Nucleus accumbens (tissue), 56 donors: Measurements from ENCODE around the gene TKTL1.

Experiments used
- DNase-seq, 56 donors: peaks; one replicate each; lab custom pipeline; 2025; lab: John Stamatoyannopoulos, UW

The TKTL1 gene

DNA sequence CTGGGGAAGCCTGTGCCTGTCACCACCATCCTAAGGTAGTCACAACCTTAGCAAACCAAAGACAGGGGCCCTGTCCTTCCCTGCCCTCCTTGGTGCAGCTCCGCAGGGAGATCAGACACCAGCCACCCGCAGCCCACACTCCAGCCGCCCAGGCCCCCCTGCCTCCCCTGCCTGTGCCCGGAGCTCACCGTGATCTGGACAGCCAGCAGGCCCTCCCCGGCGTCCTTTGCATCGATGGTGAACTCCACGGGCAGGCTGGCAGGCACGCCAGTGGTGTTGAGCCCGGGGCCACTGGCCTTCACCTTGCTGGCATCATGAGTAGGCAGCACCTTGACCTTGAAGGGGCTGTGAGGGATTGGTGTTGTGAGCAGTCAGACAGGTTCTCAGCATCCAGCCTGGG is 62.4 kb downstream of the TKTL1 start:
- DNase-seq = no peak

DNA sequence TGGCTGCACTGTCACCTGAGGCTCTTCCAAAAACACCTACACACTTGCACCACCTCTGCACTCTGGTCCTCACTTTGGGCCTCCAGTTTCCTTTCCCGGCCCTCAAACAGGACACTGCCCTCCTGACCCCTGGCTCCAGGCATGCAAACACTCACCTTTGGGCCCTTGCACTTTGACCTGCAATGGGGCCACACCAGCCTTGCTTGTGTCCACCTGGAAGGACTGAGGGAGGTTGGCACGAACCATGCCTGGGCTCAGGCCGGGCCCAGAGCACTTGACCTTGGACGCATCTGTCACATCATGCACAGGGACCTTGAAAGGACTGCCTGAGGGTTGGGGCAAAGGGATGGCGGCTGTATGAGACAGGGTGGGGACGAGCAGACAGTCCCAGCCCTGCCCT is 63.2 kb downstream of the TKTL1 start:
- DNase-seq = no peak

DNA sequence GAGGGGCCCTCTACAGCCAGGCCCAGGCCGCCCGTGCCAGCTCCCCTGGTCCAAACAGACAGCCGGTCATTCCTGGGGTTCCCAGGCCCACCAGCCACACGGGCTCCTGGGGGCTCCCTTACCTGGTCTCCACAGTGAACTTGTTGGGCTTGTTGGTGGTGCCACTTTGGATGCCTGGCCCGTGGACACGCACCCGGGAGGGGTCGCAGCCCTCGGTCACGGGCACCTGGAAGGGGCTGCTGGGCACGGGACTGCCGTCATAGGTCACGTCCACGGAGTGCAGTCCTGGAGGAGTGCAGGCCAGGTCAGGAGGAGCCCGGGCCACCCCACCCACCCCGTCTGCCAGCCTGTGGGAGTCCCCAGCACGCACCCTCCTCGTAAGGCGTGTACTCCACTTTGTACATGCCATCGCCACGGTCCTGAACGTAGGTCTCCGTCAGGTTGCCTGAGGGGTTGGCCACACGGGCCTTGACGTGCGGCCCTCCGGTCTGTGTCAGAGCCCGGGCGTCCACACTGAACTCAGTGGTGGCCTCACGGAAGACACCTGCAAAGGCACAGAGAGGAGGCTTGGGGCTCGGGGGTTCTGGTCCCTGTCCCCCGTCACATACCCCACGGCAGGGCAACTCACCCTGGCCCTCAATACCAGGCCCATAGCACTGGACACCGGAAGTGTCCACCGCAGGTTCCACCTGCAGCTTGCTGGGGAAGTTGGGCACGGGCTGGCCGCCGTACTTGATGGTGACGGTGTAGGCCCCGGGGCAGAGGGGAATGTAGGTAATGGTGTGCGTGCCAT is 64.0 kb downstream of the TKTL1 start:
- DNase-seq = no peak

DNA sequence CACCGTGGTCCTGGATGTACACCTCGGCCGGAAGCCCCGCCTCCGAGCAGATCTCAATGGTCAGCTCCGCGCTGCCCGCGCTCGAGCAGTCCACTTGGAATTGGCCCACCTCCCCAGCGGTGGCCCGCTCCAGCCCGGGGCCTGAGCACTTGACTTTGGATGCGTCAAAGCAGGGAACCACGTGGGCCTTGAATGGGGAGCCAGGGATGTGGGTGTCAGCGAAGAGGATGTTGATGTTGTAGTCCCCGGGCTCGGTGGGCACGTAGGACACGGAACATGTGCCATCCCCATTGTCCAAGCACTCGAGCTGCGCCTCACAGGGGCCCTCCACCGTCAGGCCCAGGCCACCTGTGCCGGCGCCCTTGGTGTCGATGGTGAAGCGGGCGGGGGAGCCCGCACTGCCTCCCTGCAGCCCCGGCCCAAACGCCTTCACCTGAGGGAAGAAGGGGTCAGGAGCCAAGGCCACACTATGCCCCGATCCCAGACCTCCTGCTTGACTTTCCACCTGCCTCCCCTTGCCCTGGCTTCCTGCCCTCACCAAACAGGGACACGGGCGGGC is 64.6 kb downstream of the TKTL1 start:
- DNase-seq = no peak

DNA sequence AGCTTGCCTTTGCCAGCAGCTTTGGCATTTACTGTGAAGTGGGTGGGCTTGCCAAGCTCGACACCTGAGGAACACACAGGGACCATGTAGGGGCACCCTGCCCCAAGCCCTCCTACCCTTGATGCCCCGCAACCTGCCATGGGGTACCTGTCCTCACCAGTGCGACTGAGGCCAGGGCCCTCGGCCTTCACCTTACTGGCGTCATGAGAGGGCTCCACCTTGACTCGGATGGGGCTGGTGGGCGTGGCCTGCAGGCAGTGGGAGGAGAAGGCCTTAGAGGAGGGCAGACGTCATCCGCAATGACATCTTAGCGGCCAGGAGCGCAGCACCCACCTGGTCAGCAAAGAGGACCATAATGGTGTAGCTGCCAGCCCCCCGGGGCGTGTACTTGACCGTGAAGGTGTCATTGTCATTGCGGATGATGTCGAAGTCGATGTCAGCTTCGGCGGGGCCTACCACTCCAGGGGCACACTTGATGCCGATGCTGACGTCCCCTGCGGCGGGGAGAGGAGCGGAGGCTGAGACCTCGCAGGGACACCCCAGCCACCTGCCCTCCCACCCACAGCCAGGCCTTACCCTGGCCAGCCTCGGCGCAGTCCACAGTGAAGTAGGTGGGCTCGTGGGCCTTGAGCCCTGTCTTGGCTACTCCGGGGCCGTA is 66.6 kb downstream of the TKTL1 start:
- no peak for DNase-seq

DNA sequence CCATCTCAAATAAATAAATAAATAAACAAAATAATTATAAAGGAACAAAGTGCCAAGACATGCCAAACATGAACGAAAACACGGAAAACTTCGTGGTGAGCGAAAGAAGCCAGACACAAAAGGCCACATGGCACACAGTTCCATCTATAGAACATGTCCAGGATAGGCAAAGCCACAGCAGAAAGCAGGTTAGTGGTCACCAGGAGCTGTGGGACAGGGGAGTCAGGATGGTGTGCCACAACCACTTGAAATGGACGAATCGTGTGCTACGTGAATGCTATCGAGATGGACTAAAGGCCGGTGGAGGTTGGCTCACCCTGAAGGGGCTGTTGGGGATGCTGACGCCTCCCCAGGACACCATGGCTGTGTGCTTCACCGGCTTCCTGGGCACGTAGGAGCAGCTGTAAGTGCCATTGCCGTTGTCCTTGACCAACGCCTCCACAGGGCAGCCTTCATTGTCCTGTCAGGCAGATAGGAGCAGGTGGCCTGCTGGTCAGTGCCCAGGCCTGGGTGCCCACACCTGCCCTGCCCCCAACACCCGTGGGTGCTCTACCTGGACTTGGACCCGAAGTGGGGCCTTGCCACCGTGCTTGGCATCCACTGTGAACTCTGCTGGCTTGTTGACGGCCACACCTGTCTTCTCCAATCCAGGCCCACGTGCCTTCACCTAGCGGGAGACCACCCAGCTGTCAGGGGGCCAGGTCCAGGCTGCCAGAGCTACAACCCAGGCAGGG is 68.3 kb downstream of the TKTL1 start:
- no peak for DNase-seq

DNA sequence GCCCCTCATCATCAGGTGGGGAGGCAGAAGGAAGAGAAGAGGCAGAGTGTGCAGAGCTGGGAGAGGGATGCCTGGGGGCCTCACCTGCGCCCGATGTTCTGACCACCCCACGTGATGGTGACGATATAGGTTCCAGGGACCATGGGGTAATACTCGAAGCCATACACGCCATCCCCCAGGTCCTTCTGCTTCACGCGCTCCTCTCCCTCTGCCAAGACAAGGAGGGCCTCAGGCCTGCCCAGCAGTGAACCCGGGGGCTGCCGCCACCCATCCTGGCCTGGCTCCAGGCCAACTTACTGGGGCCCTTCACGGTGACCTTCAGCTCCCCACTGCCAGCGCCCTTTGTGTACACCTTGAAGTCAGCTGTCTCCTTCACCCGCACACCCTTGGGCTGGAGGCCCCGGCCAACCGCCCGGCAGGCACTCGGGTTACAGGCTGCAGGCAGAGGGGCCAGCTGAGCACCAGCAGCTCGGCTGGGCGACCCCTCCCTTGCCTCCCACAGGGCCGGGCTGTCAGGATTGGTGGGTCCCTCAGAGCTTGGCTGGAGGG is 69.5 kb downstream of the TKTL1 start:
- DNase-seq = no peak

DNA sequence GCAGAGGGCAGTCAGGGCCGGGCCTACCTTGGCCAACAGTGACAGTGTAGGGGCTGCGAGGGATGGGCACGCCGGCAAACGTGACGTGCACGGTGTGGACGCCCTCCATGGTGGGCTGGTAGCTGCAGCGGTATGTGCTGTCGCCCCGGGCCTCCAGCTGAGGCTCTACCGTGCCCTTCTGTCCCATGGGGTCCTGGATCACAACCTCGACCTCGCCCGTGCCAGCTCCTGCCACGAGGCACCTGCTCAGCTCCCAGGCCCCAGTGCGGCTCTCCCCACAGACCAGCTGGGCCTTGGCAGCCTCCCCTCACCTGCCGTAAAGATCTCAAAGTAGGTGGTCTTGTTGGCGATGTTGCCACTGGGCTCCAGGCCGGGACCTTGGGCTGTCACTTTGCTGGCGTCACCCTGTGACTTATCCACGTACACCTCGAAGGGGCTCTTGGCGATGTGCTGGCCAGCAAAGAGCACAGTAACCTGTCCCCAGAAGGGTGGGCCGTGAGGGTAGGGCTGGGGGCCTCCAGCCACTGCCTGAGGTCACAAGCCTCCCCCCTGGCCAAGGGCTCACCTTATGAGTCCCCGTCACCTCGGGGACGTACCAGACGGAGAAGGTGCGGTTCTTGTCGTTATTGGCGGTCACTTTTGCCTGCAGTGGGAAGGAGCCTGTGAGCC is 70.5 kb downstream of the TKTL1 start:
- DNase-seq = no peak

DNA sequence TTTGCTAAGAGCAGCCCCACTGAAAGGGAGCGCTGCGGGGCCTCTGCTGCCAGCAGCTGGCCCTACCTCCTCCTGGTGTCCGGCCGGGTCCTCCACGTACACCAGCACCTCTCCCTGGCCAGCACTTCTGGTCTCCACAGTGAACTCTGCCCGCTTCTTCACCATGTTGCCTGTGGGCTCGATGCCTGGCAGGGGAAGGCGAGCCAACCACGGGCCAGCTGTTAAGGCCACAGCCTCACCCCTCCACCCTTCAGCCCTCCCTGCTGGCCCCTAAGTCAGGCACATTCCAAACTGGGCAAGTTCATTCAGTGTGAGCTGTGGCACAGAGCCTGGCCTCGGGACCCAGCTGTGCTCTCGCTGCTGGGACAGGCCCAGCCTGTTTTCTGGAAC is 71.1 kb downstream of the TKTL1 start:
- peak in 34 of 56 donors; percentile 1 to 66 (median 31) for DNase-seq

DNA sequence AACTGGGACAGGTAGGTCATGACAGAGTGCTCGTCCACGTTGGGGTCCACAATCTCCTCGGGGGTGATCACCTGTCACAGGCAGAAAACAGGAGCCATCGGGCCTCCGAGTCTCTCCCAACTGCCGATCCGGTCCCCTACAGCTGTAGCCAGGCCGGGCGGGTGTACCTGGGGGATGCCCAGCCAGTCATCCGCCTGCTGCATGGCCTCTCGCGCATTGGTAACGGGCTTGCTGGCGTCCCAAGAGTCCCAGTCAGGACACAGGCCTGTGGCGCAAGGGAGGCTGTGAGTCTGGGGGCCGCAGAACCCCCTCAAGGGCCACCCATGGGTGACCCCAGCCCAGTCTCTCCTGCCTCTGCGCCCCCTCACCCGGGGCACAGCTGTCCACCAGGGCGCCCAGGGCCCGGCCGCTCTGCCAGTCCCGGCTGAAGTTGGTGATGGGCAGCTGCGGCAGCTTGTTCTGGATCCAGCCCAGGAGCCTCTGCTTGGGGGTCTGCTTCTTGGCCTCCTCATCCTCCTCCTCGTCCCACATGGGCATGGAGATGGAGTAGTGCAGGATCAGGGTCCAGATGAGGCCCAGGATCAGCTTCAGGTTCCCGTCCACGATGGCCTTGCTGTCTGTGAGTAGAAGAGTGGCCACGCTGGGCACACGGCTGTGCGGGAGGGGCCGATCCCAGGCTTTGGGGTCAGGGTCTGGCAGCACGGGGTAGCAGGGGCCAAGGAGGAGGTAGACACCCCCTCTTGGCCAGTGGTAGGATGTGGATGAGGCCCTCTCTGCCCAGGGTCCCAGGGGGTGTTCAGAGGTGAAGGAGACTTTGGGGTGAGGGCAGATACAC is 72.1 kb downstream of the TKTL1 start:
- no peak for DNase-seq

DNA sequence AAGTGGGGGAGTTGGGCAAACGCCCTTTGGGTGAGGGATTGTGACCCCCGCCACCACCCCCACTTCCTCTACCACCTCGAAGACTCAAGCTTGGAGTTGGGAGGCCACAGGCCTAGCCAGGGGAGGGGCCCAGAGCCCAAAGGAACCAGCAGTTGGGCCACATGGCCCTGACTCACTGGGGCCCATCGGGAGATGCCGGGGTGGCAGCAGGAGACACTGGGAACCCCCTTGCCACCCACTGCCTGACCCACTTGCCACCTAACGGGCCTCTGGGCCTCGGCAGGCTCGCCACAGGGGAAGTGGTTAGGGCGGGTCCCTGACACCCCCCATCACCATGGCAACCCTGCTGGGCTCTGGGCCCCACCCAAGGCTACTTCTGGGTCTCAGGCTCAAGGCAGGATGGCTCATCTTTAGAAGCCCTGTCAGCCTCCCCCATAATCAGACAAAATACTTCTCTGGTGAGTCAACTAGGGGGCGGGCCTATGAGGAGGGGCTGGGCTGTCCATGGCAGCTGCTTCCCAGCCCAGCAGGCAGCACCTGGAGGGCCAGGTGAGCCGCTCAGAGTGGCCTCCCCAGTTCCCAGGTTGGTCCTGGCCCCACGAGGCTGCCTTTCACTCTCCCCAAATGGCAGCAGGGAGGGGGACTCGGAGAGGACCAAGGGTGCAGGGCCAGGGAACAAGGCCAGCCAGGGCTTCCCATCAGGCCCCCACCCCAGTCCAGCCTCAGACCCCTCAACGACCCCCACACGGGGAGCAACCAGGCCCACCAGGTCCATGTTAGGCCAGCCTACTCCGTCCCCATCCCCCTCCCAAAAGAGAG is 73.2 kb downstream of the TKTL1 start:
- DNase-seq = peak in 5 of 56 donors; percentile 3 to 59 (median 13)

DNA sequence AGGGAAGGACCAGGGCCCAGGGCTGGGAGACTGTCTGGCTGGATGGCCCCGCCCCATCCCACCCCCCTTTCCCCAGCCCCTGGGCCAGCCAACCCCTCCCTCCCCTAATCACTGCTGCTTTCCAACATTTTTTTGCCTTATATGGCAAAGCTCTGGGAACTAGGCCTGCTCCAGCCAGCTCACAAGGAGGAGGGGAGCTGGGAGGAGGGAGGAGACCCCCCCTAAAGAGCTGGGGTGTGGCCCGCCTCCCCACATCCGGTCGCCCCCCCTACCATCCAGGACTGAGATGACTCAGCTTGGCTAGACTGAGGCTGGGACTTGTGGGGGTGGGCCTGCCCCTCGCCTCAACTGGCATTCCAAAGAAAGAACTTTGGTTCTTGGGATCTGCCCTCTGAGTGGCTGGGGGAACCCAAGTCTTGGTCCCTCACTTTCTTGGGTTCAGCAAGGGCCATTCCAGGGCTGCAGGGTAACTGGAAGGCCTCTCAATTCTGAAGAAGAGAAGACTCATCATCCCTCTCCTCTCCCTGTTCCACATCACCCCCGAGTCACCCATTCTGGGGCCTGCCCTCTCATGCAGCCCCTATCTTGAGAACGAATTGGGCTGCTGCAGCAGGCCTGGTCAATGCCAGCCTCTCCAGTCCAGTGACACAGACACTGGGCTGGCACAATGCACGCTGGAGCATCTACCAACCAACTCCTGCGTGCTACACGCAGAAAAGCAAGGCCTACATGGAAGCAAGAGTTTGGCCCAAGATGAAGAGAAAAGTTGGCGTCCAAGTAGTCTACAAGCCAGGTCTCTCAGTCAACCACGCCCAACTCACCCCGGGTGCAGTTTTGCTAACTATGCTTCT is 74.1 kb downstream of the TKTL1 start:
- peak in 39 of 56 donors; percentile 3 to 62 (median 32) for DNase-seq

DNA sequence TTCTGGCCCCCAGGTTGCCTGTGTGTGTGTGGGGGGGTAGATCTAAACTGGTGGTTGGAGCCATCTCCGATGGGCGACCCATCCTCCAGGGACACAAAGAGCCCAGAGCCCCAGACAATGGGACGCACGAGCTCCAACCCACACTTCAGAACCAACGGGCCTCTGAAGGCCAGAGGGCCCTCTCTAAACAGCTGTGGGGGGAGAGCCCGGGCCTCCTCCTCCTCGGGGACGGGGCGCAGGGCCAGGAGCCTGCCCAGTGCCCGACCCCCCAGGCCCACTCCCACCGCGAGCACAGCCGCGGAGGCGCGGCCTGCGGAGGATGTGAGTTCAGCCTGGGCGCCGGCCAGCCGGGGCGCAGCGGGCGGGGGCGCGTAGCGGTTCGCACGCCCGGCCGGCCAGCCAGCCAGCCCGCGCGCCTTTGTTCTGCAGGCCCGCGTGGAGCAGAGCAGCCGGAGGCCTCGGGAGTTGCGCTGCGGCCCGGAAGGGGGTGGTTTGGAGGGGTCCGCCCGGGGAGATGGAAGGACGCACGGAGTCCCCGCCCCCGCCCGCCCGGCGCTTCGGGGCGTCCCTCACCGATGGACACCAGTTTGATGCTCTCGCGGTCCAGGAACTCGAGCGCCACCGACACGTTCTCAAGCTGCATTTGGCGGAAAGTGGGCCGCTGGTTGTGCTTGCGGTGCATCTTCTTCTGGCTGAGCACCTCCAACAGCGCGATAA is 74.9 kb downstream of the TKTL1 start:
- peak in 8 of 56 donors; percentile 10 to 40 (median 23) for DNase-seq

DNA sequence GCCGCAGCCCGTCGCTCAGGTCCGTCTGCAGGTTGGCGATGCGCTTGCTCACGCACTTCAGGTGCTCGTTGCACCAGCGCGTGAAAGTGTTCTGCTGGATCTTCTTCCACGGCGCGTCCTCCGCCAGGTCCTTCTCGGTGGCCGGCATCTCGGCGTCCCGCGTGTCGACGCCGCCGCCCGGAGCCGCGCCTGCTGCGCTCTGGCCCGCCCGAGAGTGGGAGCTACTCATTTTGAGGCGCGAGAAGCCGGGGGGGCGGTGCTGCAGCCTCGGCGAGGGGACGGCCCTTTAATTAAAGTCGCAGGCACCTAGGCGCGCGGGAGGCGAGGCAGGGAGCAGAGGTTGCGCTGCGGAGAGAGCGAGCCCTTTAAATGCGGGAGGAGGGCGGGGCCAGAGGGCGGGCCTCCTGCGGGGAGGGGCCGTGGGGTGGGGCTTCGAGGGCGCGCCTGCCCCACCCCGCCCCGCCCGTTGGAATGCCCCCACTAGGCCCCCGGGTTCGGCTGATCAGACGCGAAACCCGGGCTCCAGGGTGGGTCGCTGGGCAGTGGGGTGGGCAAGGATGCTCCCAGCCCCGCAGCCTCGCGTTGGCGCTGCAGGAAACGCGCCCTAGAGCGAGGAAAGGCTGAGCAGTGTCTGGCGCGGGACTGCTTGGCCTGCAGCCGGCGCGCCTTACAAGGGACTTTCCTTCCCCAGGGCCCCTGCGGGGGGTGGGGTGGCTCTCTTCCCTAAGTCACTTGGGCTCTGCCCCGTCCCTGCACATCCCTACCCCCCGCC is 75.6 kb downstream of the TKTL1 start:
- DNase-seq = peak; percentile 17 to 93 (median 81)

DNA sequence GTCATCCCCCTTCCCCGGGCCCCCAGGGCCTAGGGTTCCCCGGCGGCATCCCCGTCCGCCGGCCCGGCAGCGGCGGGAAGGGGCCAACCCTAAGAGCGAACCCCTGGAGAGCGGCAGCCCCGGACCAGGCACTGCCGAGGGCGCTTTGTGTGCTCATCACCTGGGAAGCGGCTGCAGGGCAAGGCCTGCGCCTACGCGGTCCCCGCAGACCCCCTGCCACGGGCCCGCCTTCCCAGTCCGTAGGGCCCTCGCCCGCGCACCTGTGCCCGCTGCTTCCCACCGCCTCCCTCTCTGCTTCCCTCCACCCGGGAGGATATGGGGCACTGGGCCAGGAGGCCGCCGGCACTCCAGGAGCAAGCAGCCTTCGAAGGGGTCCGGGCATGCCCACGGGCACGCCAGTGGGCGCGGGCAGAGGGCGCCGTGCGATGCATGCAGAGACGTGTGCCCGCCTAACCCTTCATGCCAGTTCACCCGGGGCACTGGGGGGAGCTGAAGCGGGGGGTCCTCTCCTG is 76.2 kb downstream of the TKTL1 start:
- no peak for DNase-seq

DNA sequence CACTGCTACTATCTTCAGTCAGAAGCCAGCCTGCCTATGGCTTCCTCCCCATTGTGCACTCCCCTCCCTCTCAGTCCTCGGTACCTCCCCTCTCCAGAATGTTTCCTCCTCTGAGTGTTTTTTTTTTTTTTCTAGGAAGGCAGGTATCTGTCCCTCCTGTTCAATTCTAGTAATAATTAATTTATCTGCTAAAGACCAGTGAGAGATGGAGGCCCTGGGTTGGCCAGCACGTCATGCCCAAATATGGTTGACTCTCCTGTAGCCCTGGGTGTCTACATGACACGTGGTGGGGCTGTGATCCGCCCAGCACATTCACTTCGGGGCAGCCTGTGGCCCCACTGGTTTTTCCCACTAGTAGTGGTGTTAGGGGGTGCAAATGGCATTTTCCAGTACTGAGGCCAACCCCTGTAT is 77.0 kb downstream of the TKTL1 start:
- no peak for DNase-seq
